ENCODE measurements around the gene SEC23A.

Gene SEC23A

GRCh38 chr14:39035336-39035735 lies 67.7 kb downstream of the SEC23A start:
- Histone ChIP-seq H3K27me3 (no peaks in the 10 kb centered on the region), H3K4me1 (peaks cover 10 to 29% (median 20%) of the 10 kb centered on the region in 10 experiments), H4K20me1 (no peaks in the 10 kb centered on the region), H3K4me2 (peak overlapping the region in 2 of 11 experiments; percentile 17 to 20; a peak in 3 of 22 replicates), H3K9ac (no peak overlapping the region), H3K9me3 (replicated peaks in 1 of 11) (peaks cover 0 to 11% (median 0%) of the 10 kb centered on the region in 11 experiments; a peak in 7 of 22 replicates), H3K27ac (no peak overlapping the region), H3K36me3 (peaks cover 65 to 98% (median 88%) of the 10 kb centered on the region in 11 experiments), H3K4me3 (no peak overlapping the region)
- TF ChIP-seq Cebpa-rat (IDR thresholded peaks at IDR 0.05): no peak

- peak overlapping the region in 2 of 11 experiments; percentile 17 to 20; a peak in 2 of 22 replicates for H3K4me2 ChIP-seq
- H3K4me1 ChIP-seq: peaks cover 10 to 27% (median 20%) of the 10 kb centered on the region in 10 experiments
- no peak overlapping the region for H3K4me3 ChIP-seq
- no peak overlapping the region for H3K27ac ChIP-seq
- no peak for TF ChIP-seq Cebpa-rat (IDR thresholded peaks at IDR 0.05)
- no peak overlapping the region for H3K9ac ChIP-seq
- peaks cover 70 to 98% (median 88%) of the 10 kb centered on the region in 11 experiments for H3K36me3 ChIP-seq
- H3K27me3 ChIP-seq: no peaks in the 10 kb centered on the region
- H3K9me3 ChIP-seq (replicated peaks in 1 of 11): peaks cover 0 to 11% (median 0%) of the 10 kb centered on the region in 11 experiments; a peak in 7 of 22 replicates
- H4K20me1 ChIP-seq: no peaks in the 10 kb centered on the region
Measured at GRCh38 chr14:39034481-39035296, 68.3 kb downstream of the SEC23A start.

- H3K27ac ChIP-seq: no peak overlapping the region
- no peak overlapping the region for H3K4me2 ChIP-seq
- peaks cover 66 to 98% (median 83%) of the 10 kb centered on the region in 11 experiments for H3K36me3 ChIP-seq
Measured at GRCh38 chr14:39033371-39033770, 69.7 kb downstream of the SEC23A start.

DNA sequence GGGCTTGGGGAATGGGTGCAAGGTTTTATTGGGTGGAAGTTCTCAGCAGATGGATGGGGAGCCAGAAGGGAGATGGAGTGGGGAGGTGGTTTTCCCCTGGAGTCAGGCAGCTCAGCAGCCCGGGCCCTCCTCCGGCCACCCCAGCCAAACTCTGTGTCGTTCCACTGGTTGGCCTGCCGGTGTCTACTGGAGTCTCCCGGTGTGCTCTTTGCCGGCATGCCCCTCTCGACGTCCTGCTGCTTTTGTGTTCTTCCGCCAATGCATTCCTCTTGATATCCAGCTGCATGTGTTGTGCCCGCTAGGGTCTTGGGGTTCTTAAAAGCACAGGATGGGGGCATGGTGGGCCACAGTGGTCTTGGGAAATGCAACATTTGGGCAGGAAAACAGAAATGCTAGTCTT lies 72.8 kb downstream of the SEC23A start:
- Histone ChIP-seq H3K36me3 (peaks cover 34 to 67% (median 52%) of the 10 kb centered on the region in 11 experiments), H3K4me3 (no peak overlapping the region), H4K20me1 (no peaks in the 10 kb centered on the region), H3K4me1 (peaks cover 0 to 10% (median 0%) of the 10 kb centered on the region in 10 experiments; a peak in 4 of 20 replicates), H3K4me2 (0 out of 22 replicates have a peak overlapping the region, but pooled peaks of 1 of the 11 experiments have one; percentile 2), H3K9me3 (replicated peaks in 1 of 11) (no peaks in the 10 kb centered on the region; a peak in 1 of 22 replicates), H3K27me3 (no peaks in the 10 kb centered on the region), H3K9ac (no peak overlapping the region), H3K27ac (no peak overlapping the region)
- no peak for TF ChIP-seq Cebpa-rat (IDR thresholded peaks at IDR 0.05)

More at GRCh38 chr14:39033371-39033770, 69.7 kb downstream of the SEC23A start:
- Histone ChIP-seq H3K9ac (no peak overlapping the region), H3K4me1 (peaks cover 5 to 18% (median 7%) of the 10 kb centered on the region in 10 experiments), H3K27me3 (no peaks in the 10 kb centered on the region), H4K20me1 (no peaks in the 10 kb centered on the region), H3K4me3 (no peak overlapping the region), H3K9me3 (replicated peaks in 1 of 11) (peaks cover 0 to 8% (median 0%) of the 10 kb centered on the region in 11 experiments; a peak in 7 of 22 replicates)
- no peak for TF ChIP-seq Cebpa-rat (IDR thresholded peaks at IDR 0.05)

- Histone ChIP-seq H3K9me3 (replicated peaks in 1 of 11) (no peaks in the 10 kb centered on the region; a peak in 1 of 22 replicates), H3K27me3 (no peaks in the 10 kb centered on the region), H3K36me3 (peaks cover 33 to 62% (median 49%) of the 10 kb centered on the region in 11 experiments), H3K4me2 (no peak overlapping the region), H3K9ac (no peak overlapping the region), H3K27ac (no peak overlapping the region), H3K4me3 (no peak overlapping the region), H3K4me1 (peaks cover 0 to 7% (median 0%) of the 10 kb centered on the region in 10 experiments; a peak in 4 of 20 replicates), H4K20me1 (no peaks in the 10 kb centered on the region)
- TF ChIP-seq Cebpa-rat (IDR thresholded peaks at IDR 0.05): no peak
Measured at GRCh38 chr14:39029789-39030188, 73.2 kb downstream of the SEC23A start.

DNA sequence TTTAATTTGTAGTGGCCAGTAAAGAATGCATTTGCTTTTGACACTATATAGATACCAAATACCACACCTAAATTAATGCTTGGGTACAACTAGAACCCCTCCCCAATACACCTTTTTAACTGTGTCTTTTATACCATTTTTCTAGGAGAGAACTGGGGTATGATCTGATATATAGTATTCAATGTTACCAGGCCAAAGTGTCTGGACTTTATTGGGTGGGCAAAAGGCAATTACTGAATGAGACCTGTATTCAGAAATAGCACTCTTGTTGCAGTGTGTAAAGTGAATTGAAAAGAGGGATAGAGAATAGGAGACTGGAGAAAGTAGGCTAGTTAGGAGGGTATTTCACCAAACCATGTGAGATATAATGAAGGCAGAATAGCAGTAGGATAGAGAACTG lies 74.4 kb downstream of the SEC23A start:
- no peaks in the 10 kb centered on the region for H3K27me3 ChIP-seq
- TF ChIP-seq Cebpa-rat (IDR thresholded peaks at IDR 0.05): no peak

GRCh38 chr14:39025810-39026627 lies 77.0 kb downstream of the SEC23A start:
- H3K4me2 ChIP-seq: no peak overlapping the region
- peaks cover 15 to 25% (median 18%) of the 10 kb centered on the region in 11 experiments for H3K36me3 ChIP-seq
- no peak overlapping the region for H3K9ac ChIP-seq
- peaks cover 0 to 7% (median 0%) of the 10 kb centered on the region in 10 experiments; a peak in 3 of 20 replicates for H3K4me1 ChIP-seq
- no peaks in the 10 kb centered on the region; a peak in 1 of 22 replicates for H3K9me3 ChIP-seq (replicated peaks in 1 of 11)
- H3K4me3 ChIP-seq: no peak overlapping the region
- no peak for TF ChIP-seq Cebpa-rat (IDR thresholded peaks at IDR 0.05)
- H3K27me3 ChIP-seq: no peaks in the 10 kb centered on the region
- H4K20me1 ChIP-seq: no peaks in the 10 kb centered on the region
- no peak overlapping the region for H3K27ac ChIP-seq

More for the DNA sequence above, 74.4 kb downstream of the SEC23A start:
- H3K9me3 ChIP-seq (replicated peaks in 1 of 11): no peaks in the 10 kb centered on the region; a peak in 1 of 22 replicates
- H3K9ac ChIP-seq: no peak overlapping the region
- no peaks in the 10 kb centered on the region for H4K20me1 ChIP-seq
- peaks cover 29 to 51% (median 41%) of the 10 kb centered on the region in 11 experiments for H3K36me3 ChIP-seq
- H3K4me3 ChIP-seq: no peak overlapping the region
- no peak overlapping the region for H3K27ac ChIP-seq
- peaks cover 0 to 7% (median 0%) of the 10 kb centered on the region in 10 experiments; a peak in 3 of 20 replicates for H3K4me1 ChIP-seq
- no peak overlapping the region for H3K4me2 ChIP-seq

DNA sequence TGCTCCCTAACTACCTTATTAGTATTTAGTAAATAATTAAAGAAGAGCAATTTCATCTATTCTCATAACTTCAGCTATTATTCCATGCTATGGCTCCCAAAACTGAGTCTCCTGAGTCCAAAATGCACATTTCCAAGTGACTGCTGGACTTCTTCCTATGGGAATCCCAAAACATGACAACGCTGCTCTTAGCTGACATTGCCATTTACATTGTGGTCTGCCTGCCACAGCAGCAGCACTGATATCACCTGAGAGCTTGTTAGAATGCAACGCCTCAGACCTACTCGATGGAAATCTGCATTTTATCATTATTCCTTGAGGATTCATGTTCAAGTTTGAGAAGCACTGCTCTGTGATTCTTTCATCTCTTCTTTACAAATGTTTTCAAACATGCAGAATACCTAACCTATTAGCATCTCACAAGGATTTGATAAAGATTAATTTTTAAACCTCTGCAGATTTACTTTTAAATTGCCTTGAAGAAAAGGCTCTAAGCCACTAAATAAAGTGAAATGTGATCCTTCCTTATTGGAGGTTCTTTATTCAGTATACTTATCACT lies 77.7 kb downstream of the SEC23A start:
- Histone ChIP-seq H3K27ac (no peak overlapping the region), H3K27me3 (no peaks in the 10 kb centered on the region), H4K20me1 (no peaks in the 10 kb centered on the region), H3K9ac (no peak overlapping the region), H3K4me3 (no peak overlapping the region), H3K9me3 (replicated peaks in 1 of 11) (no peaks in the 10 kb centered on the region; a peak in 1 of 22 replicates), H3K4me1 (peaks cover 0 to under 1% (median 0%) of the 10 kb centered on the region in 10 experiments; a peak in 3 of 20 replicates), H3K36me3 (peaks cover 8 to 18% (median 12%) of the 10 kb centered on the region in 11 experiments), H3K4me2 (no peak overlapping the region)
- TF ChIP-seq Cebpa-rat (IDR thresholded peaks at IDR 0.05): no peak
